Common myeloid progenitor, CD34-positive (primary cell): Measurements from ENCODE around the gene ANXA11.

Experiments
- CTCF ChIA-PET: fragments of 350-600 bp; sonication (Branson Sonifier 250); formaldehyde crosslinking; loops from one replicate; lab custom pipeline; 2021; ENCODE audit warnings: antibody characterized with exemption; lab: Charles Lee
- POLR2A ChIA-PET: fragments of 350-600 bp; sonication (Branson Sonifier 250); formaldehyde crosslinking; loops from one replicate; lab custom pipeline; 2021; ENCODE audit warnings: antibody characterized with exemption; lab: Charles Lee
- DNase-seq, 3 donors: peaks; one replicate each; pipeline versions ENCODE4 v3.0.0 to v3.0.0-alpha.2; 2013
- H3K27ac ChIP-seq, 2 experiments: 1 replicate in 1 of 2; 2 replicates in 1 of 2; pipeline ENCODE4 v1.7.0; 2013; ENCODE audit warnings: inconsistent platforms in 2 of 2, low read length in 2 of 2, mild to moderate bottlenecking in 2 of 2, low read depth in 1 of 2, moderate library complexity in 1 of 2; ENCODE audit not compliant: severe bottlenecking in 2 of 2, insufficient read depth in 1 of 2, poor library complexity in 1 of 2
- H3K27me3 ChIP-seq, 5 experiments: replicated peaks in 2 of 5; 1 replicate in 3 of 5; 2 replicates in 2 of 5; pipeline versions ENCODE4 v1.6.1 to v1.7.0; 2013; ENCODE audit warnings: low read length in 4 of 5, mild to moderate bottlenecking in 2 of 5, moderate library complexity in 2 of 5, inconsistent platforms in 1 of 5; ENCODE audit not compliant: insufficient read depth in 5 of 5, control insufficient read depth in 4 of 5
- H3K36me3 ChIP-seq, 4 experiments: 1 replicate in 2 of 4; 2 replicates in 2 of 4; pipeline versions ENCODE4 v1.6.1 to v1.7.0; 2013; ENCODE audit warnings: low read length in 3 of 4, control low read depth in 1 of 4, mild to moderate bottlenecking in 1 of 4; ENCODE audit not compliant: control insufficient read depth in 4 of 4, insufficient read depth in 4 of 4
- H3K4me1 ChIP-seq, 4 experiments: 1 replicate in 3 of 4; 2 replicates in 1 of 4; pipeline versions ENCODE4 v1.6.1 to v1.7.1; 2013; ENCODE audit warnings: low read length in 3 of 4, mild to moderate bottlenecking in 3 of 4, control low read depth in 1 of 4, inconsistent platforms in 1 of 4, moderate library complexity in 1 of 4; ENCODE audit not compliant: control insufficient read depth in 4 of 4, insufficient read depth in 4 of 4; ENCODE audit errors: control extremely low read depth in 1 of 4
- H3K4me3 ChIP-seq, 7 experiments: 1 replicate in 4 of 7; 2 replicates in 3 of 7; pipeline versions ENCODE4 v1.5.1 to v1.7.0; 2013; ENCODE audit warnings: mild to moderate bottlenecking in 7 of 7, low read length in 6 of 7, moderate library complexity in 6 of 7, inconsistent platforms in 2 of 7, low read depth in 2 of 7, control low read depth in 1 of 7; ENCODE audit not compliant: insufficient read depth in 4 of 7, control insufficient read depth in 1 of 7; ENCODE audit errors: extremely low read depth in 1 of 7
- H3K9me3 ChIP-seq, 5 experiments: 1 replicate in 4 of 5; 2 replicates in 1 of 5; pipeline versions ENCODE4 v1.6.1 to v1.7.1; 2013; ENCODE audit warnings: low read length in 4 of 5, mild to moderate bottlenecking in 2 of 5, inconsistent platforms in 1 of 5, low read depth in 1 of 5, moderate library complexity in 1 of 5; ENCODE audit not compliant: control insufficient read depth in 4 of 5, insufficient read depth in 2 of 5; ENCODE audit errors: control extremely low read depth in 1 of 5
- WGBS: methylation state at CpG from one replicate; pipeline ENCODE4 v1.1.5; 2013; ENCODE audit not compliant: insufficient coverage; 5-methylcytosine and 5-hydroxymethylcytosine counted together

The ANXA11 gene

GRCh38 chr10:80163741-80164341 is 41.5 kb downstream of the ANXA11 start:
- no peaks in the 10 kb centered on the region for H3K27me3 ChIP-seq
- H3K4me3 ChIP-seq, result no peak overlapping the region
- H3K9me3 ChIP-seq, result no peaks in the 10 kb centered on the region
- H3K4me1 ChIP-seq, result peaks cover 0 to 7% (median 3%) of the 10 kb centered on the region in 4 experiments
- H3K36me3 ChIP-seq, result peaks cover 20 to 83% (median 53%) of the 10 kb centered on the region in 4 experiments
- POLR2A ChIA-PET, result interaction anchor here (1.1 kb wide), 1 partner anchor 41 kb away, joined by 3 read pairs; the partner anchor contains the start of gene ANXA11
- DNase-seq, result no peak
- H3K27ac ChIP-seq, result no peak overlapping the region
- WGBS, result 97% methylated on average over 5 of the region's 8 CpGs
- CTCF ChIA-PET, result interaction anchor here (1.0 to 4.2 kb wide), 4 partner anchors 10 to 53 kb away, joined by 3 to 16 read pairs (median 4); no protein-coding TSS in a partner anchor

DNA sequence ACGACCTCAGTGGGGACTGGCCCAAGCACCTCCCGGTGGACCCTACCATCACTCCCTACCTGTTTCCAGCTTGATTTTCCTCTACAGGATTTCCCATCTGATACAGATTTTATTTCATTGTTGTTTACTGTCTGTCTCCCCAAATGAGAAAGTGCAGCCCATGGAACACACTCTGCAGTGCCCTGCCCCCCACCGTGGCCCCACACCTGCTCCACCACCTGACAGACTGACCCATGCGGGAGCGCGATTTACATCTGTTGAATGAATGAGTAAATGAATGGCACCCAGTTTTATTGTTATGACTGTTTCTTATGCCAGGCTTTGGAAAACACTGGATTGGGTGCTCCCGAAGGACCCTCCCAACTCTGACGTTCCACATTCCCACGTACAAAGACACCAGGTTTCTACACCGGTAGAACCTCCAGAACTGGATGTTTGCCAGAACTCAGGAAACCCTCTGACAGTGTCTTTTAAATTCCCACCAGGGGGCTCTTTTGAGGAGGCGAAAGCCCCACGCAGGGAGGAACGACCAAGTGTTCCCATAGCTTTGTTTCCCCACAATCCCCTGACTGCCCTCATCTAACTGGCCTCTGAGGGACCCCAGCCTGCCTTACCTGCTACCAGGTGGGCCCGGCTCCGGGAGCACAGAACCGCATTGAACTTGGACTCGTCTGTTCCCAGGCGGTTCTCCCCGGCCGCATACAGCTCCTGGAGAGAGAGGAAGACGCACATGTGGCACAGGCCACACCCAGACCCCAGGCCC is 43.8 kb downstream of the ANXA11 start:
- peak; percentile 30 to 61 (median 51) for DNase-seq
- CTCF ChIA-PET, result interaction anchor here (0.6 to 4.2 kb wide), 13 partner anchors 10 to 83 kb away, joined by 3 to 25 read pairs (median 5); partner anchors contain the start of gene TMEM254
- H3K27ac ChIP-seq, result no peak overlapping the region
- H3K36me3 ChIP-seq, result peaks cover 25 to 93% (median 55%) of the 10 kb centered on the region in 4 experiments
- 94% methylated on average over 18 of the region's 21 CpGs for WGBS
- POLR2A ChIA-PET, result interaction anchor here (0.9 kb wide), 1 partner anchor 26 kb away, joined by 3 read pairs; no protein-coding TSS in a partner anchor
- no peaks in the 10 kb centered on the region for H3K9me3 ChIP-seq
- no peaks in the 10 kb centered on the region for H3K27me3 ChIP-seq
- no peak overlapping the region for H3K4me3 ChIP-seq
- H3K4me1 ChIP-seq, result peaks cover 0 to 21% (median 14%) of the 10 kb centered on the region in 4 experiments

DNA sequence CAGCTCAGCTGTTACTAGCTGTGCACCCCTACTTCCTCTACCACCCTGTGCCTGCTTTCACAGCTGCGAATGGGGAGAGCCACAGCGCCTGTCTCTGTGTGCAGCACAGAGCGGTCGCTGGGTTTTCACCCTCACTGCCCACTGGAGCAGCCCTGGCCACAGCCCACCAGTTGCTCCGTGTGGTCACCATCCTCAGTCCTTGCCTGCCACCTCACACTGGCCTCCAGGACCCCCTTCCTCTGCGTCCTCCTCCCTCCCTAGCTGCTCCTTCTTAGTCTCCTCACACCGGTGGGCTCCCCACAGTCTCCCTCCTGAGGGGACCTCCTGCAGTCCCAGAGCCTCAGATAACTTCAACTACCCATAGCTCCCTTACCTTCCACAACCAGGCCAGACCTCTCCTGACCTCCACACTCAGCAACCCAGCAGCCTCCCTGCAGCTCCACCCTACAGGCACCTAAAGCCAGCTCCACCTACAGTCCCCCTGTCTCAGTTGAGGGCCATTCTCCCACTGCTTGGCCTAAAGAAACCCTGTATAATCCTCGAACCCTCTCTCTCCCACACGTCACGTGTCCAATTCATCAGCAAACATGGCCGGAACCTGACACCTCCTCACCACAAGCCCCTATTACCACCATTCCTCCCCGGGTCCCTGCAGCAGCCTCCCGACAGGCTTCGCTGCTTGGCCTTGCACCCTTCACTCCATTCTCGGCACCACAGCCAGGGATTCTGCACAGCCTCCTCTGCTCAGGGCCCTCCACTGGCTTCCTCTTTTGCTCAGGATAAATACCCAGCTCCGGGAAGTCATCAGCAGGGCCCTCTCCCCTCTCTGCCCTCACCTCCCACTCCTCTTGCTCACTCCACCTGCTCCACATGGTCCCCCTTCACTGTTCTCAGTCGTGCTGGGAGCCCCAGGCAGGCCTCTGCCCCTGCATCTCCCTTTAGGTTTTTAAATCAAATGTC is 44.7 kb downstream of the ANXA11 start:
- no peak overlapping the region for H3K27ac ChIP-seq

GRCh38 chr10:80159166-80159873 is 46.0 kb downstream of the ANXA11 start:
- Histone ChIP-seq H3K27ac (no peak overlapping the region), H3K4me3 (no peak overlapping the region), H3K27me3 (no peaks in the 10 kb centered on the region), H3K36me3 (peaks cover 25 to 94% (median 56%) of the 10 kb centered on the region in 4 experiments), H3K9me3 (no peaks in the 10 kb centered on the region), H3K4me1 (peaks cover 0 to 21% (median 16%) of the 10 kb centered on the region in 4 experiments)
- no peak for DNase-seq
- ChIA-PET CTCF (interaction anchor here (0.8 to 3.9 kb wide), 8 partner anchors 10 to 102 kb away, joined by 3 to 25 read pairs (median 10); no protein-coding TSS in a partner anchor), POLR2A (no interaction called here)
- 87% methylated on average over 8 of the region's 9 CpGs for WGBS

More for the DNA sequence above, 44.7 kb downstream of the ANXA11 start:
- Histone ChIP-seq H3K4me3 (no peak overlapping the region), H3K27me3 (no peaks in the 10 kb centered on the region), H3K9me3 (no peaks in the 10 kb centered on the region), H3K4me1 (peaks cover 0 to 21% (median 14%) of the 10 kb centered on the region in 4 experiments), H3K36me3 (peaks cover 24 to 94% (median 55%) of the 10 kb centered on the region in 4 experiments)
- WGBS, result 98% methylated on average over 15 of the region's 17 CpGs
- DNase-seq, result no peak
- CTCF ChIA-PET, result interaction anchor here (0.6 to 4.2 kb wide), 15 partner anchors 11 to 102 kb away, joined by 3 to 25 read pairs (median 5); no protein-coding TSS in a partner anchor
- POLR2A ChIA-PET, result no interaction called here

- peaks cover 0 to 21% (median 16%) of the 10 kb centered on the region in 4 experiments for H3K4me1 ChIP-seq
- WGBS, result 51% methylated on average over 13 of the region's 14 CpGs
- peaks cover 19 to 92% (median 54%) of the 10 kb centered on the region in 4 experiments for H3K36me3 ChIP-seq
- POLR2A ChIA-PET, result no interaction called here
- H3K9me3 ChIP-seq, result no peaks in the 10 kb centered on the region
- peak overlapping the region in 1 of 2 experiments; percentile 17 for H3K27ac ChIP-seq
- peak; percentile 52 to 76 (median 61) for DNase-seq
- no peaks in the 10 kb centered on the region for H3K27me3 ChIP-seq
- CTCF ChIA-PET, result interaction anchor here (1.0 to 1.5 kb wide), 4 partner anchors 15 to 59 kb away, joined by 3 to 4 read pairs (median 3); no protein-coding TSS in a partner anchor
- peak overlapping the region in 2 of 7 experiments; percentile 11 to 13 for H3K4me3 ChIP-seq
These were observed 46.7 kb downstream of the ANXA11 start for GRCh38 chr10:80158598-80159127.
